A549 (cell line): Measurements from ENCODE around the gene KCTD19.

Source experiments
- ESRRA ChIP-seq: fragments of 150-350 bp; IDR thresholded peaks from 2 replicates; pipeline ENCODE4 v1.6.1; 2014; ENCODE audit warnings: mild to moderate bottlenecking, low read length, borderline replicate concordance
- KDM5A ChIP-seq: fragments of 200-600 bp; sonication (generic); IDR thresholded peaks from 2 replicates; pipeline ENCODE4 v1.6.1; 2016; ENCODE audit warnings: antibody characterized with exemption, mild to moderate bottlenecking
- RCOR1 ChIP-seq: fragments of 150-350 bp; IDR thresholded peaks from 2 replicates; pipeline ENCODE4 v1.6.1; 2014; ENCODE audit warnings: antibody characterized with exemption, low read length, low read depth
- TF ChIP-seq, protein P1 (sequence below): fragments of >200 bp; sonication (Bioruptor Twin); formaldehyde crosslinking; IDR thresholded peaks from 3 replicates; pipeline ENCODE4 v1.5.1; 2016
- TF ChIP-seq, protein P2 (sequence below): fragments of 200-600 bp; sonication (generic); IDR thresholded peaks from 2 replicates; pipeline ENCODE4 v1.6.1; 2016; ENCODE audit warnings: antibody characterized with exemption, mild to moderate bottlenecking, moderate library complexity

DNA sequence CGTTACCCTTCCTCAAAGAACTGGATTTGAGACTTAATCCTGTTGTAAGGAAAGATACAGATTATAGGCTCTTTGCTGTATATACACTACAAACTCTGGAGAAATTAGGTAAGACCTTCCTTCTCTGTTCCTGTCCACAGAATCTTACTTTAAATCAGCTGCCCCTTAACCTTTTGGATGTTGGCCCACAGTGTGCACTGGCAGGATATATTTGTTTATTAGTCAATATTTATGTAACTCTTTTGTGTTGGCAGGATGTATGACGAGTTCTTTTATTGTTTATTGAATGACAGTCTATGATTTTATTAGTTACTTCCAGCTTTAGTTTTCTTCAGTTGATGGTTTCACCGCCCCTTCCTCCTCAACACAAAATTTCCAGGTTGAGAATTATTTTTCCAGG lies 19.8 kb upstream of the KCTD19 start:
- TF ChIP-seq, protein P1, sequence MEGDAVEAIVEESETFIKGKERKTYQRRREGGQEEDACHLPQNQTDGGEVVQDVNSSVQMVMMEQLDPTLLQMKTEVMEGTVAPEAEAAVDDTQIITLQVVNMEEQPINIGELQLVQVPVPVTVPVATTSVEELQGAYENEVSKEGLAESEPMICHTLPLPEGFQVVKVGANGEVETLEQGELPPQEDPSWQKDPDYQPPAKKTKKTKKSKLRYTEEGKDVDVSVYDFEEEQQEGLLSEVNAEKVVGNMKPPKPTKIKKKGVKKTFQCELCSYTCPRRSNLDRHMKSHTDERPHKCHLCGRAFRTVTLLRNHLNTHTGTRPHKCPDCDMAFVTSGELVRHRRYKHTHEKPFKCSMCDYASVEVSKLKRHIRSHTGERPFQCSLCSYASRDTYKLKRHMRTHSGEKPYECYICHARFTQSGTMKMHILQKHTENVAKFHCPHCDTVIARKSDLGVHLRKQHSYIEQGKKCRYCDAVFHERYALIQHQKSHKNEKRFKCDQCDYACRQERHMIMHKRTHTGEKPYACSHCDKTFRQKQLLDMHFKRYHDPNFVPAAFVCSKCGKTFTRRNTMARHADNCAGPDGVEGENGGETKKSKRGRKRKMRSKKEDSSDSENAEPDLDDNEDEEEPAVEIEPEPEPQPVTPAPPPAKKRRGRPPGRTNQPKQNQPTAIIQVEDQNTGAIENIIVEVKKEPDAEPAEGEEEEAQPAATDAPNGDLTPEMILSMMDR: no peak
- TF ChIP-seq, protein P2, sequence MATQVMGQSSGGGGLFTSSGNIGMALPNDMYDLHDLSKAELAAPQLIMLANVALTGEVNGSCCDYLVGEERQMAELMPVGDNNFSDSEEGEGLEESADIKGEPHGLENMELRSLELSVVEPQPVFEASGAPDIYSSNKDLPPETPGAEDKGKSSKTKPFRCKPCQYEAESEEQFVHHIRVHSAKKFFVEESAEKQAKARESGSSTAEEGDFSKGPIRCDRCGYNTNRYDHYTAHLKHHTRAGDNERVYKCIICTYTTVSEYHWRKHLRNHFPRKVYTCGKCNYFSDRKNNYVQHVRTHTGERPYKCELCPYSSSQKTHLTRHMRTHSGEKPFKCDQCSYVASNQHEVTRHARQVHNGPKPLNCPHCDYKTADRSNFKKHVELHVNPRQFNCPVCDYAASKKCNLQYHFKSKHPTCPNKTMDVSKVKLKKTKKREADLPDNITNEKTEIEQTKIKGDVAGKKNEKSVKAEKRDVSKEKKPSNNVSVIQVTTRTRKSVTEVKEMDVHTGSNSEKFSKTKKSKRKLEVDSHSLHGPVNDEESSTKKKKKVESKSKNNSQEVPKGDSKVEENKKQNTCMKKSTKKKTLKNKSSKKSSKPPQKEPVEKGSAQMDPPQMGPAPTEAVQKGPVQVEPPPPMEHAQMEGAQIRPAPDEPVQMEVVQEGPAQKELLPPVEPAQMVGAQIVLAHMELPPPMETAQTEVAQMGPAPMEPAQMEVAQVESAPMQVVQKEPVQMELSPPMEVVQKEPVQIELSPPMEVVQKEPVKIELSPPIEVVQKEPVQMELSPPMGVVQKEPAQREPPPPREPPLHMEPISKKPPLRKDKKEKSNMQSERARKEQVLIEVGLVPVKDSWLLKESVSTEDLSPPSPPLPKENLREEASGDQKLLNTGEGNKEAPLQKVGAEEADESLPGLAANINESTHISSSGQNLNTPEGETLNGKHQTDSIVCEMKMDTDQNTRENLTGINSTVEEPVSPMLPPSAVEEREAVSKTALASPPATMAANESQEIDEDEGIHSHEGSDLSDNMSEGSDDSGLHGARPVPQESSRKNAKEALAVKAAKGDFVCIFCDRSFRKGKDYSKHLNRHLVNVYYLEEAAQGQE: no peak
- no peak for TF ChIP-seq ESRRA
- no peak for TF ChIP-seq RCOR1
- TF ChIP-seq KDM5A: no peak
